Activated CD4-positive, alpha-beta T cell treated with anti-CD3 and anti-CD28 coated beads, Interleukin-2, amount 50 U/mL, for 4 hours (primary cell): Measurements from ENCODE around the gene PLCB4.
"Not testable (repeated sequence)": the region's sequence is repeated elsewhere in the genome, so short reads cannot be mapped to it uniquely, and the experiment has no call there.

Experiments used
- DNase-seq, 2 experiments: peaks; one replicate each; pipeline ENCODE4 v3.0.0-alpha.2; 2020

The PLCB4 gene

DNA sequence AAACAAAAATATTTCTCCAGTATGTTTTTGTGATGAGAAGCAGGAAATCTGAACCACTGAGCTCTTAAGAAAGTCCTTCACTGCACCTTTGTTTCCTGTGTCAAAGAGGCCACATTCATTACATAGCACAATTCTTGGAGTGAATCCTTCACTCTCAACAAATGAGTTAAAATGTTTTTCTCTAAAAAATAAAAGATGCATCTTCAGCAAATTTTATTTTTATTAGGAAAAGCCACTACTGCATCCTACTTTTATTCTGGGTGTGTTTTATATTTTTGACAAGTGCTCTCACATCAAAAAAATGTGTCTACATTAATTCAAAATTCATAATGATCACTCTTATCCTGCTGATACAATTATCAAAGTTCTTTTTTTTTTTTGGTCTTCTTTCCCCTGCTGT, 76.3 kb downstream of the PLCB4 start:
- DNase-seq = no peak

DNA sequence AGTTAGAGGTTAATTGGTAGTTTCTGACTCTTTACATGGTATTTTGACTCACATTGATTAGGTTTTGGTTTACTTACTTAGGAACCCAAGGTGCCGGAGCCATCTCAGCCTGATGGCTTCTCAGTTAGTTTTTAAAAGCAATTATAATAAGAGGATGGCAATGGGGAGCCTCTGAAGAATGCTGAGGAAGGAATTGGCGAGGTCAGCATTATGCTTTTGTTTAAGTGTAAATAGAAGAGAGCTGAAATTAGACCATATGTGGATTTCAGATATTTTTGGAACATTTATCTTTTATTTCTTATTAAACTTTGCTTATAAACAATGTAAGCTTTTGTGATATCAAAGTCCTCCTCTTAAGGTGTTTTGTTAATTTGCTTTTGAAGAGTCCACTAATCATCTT, 77.8 kb downstream of the PLCB4 start:
- no peak for DNase-seq

DNA sequence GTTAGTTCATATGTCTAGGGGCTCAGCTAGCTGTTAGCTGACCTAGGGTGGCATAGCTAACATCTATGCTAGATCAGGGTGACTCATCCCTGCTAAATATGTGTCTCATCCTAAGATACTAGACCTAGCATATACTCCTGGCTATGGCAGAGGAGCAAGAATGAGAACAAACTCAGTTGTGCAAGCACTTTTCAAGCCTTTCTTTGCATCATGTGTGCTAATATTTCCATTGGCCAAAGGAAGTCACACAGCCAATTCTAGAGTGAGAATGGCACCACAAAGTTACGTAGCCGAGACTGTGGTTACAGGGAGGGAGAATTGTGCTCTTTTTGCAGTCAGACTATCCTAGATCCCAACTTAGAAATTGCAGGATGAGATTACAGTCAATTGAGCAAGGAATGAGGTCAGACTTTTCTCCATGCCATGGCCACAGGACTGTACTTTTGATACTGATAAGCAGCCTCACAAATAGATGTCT, 78.7 kb downstream of the PLCB4 start:
- DNase-seq = no peak

DNA sequence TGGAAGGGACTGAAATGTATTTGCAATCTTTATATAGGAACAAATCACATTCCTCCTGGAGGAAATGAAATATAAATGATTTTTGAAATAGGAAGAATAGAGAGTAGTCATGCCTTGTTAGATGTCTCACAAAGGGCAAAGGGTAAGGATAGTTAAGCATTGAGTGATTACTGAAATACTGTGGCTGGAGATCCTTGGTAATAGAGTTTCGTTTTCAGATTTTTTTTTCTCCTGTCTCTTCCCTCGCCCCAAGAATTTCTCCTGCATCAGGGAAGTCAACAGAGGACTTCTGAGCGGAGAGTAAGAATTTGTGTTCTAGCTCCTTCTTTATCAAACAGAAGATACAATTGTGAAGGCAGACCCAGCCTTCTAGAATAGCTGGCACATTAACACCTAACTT, 79.4 kb downstream of the PLCB4 start:
- DNase-seq = no peak

DNA sequence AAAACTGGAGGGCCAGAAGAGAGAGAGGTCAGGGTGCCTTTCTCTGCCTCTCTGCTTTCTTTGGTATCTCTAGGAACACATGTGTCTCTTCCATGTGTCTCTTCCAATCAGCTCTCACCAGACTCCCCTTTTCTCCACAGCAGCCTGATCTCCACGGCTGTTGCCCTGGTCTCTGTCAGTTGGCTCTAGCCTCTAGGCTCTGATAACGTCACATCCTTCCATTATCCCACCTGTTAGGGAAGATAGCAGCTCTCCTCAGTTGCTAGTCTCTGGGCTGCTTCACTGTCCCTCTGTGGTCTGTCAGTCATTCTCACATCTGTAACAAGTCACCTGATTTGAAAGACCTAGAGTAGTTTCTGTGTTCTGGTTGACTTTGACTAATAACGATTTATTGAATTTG, 80.2 kb downstream of the PLCB4 start:
- no peak for DNase-seq

DNA sequence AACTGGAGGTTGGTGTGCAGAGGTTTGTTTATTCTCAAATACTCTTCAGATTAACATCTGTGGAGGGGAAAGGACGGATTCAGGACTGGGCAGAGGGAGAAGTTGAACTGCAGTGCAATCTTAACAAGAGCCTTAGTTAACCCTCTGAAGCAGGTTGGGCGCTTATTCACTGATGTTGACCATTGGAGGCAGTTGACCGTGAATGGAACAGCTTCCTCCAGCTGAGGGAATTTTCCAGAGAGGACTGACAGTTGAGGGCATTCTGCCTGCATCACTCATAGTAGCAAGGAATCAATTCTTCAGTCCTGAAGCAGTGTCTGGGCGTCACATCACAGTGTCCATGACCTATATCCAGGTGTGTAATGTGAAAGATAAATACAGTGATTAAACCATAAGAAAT, 80.9 kb downstream of the PLCB4 start:
- DNase-seq = no peak

DNA sequence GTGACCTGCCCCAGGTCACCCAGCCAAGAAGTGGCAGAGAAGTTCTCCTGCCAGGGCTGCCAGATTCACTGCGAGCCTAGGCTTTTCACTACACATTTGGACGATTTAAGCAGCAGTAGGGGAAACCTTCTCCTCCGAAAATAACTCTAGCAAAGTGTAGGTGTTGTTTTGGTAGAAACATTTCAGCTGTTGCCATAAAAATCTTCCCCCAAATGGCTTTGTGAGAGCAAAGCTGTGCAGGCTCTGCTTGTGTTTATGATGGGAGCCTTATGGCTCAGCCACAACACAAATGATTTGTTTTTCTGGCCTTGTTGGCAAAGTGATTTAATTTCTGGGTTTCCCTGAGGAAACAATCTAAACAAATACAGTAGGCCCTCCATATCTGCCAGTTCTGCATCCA, 81.8 kb downstream of the PLCB4 start:
- DNase-seq = no peak

DNA sequence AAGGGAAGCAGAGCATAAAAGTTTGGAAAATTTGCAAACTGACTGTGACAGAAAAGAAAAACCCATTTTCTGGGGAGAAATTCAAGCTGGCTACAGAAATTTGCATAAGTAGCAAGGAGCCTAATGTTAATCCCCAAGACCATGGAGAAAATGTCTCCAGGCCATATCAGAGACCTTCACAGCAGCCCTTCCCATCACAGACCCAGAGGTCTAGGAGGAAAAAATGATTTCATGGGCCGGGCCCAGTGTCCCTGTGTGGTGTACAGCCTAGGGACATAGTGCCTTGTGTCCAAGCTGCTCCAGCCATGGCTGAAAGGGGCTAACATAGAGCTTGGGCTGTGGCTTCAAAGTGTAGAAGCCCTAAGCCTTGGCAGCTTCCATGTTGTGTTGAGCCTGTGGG, 83.3 kb downstream of the PLCB4 start:
- DNase-seq = not testable (repeated sequence)

DNA sequence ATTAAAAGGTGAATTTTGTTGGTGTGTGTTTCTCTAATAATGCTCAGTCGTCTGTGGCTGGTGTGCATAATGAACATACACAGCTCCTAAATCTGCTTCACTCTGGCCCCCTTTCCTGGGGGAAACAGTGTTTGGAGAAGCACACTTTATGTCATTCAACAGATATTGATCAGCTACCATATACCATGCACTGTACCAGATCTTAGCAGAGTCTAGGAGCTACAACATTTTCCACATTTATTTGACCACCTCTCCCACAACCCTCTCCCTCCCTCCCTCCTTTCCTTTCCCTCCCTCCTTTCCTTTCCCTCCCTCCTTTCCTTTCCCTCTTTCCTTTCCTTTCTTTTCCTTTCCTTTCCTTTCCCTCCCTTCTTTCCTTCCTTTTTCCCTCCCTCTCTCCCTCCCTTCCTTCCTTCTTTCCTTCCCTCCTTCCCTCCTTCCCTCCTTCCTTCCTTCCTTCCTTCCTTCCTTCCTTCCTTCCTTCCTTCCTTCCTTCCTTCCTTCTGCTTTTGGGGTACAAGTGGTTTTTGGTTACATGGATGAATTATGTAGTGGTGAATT, 85.7 kb downstream of the PLCB4 start:
- DNase-seq = no peak

DNA sequence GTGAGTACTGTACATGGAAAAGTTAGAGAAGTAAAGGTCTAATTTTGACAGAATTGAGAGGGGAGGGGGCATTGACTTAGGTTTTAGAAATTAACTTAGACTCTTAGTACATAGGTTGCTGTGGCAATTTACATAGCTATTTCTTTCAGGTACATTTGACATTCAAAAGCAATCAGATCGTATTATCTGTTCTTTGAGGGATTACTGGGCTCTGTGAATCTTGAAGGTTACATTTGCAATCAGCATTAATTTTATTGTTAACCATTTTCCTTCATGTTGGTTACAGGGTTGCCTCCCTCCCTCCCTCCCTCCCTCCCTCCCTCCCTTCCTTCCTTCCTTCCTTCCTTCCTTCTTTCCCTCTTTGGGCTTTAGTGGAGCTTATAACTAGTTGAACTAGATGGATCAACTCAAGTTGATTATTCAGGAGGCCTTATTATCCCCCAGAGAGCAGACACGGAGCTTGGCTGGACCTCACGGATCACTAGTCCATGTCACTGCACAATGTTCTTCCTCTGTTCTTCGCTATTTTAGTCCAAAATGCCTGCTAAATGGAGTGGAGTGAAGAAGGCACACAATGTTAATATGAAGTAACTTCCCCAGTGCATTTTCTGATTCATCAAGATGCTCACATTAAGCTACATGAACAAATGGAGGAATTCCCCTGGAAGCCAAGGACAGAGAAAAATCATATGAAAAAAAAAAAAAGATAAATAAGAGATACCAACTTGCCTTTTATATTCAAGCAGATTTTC, 87.8 kb downstream of the PLCB4 start:
- no peak for DNase-seq

DNA sequence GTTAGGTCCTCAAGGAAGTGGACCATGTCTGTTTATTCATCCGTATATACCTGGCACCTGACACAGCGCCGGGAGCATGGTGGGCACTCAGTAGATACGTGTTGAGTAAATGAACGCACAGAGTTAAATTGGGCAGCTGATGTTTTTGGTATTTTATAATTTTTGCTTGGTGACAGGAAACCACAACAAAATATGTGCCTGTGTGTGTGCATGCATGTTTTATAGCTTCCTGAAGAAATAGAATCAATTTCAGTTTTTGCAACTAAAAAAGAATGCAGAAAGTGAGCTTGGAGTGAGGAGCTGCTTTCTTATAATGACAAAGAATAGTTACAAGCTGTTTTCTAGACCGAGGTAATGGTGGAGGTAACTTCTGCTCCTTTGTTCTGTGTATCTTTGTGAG, 91.4 kb downstream of the PLCB4 start:
- DNase-seq = no peak

DNA sequence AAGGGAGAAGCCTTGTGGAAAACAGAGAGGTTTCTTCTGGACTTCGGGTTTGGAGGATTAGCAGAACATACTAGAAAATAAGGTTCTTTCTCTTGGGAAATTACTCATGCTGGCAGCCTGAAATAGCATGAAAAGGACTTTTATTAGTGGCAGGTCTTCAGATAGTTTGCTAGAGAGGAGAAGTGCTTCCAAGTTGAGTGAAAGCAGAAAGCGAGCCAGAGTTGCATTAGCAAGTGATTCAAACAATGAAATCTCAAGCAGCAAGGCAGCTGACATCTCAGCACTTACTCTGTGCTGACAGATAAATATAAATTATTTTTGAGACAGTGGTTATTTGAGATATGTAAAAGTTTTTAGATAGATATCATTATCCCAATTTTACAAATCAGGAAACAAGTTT, 91.9 kb downstream of the PLCB4 start:
- no peak for DNase-seq

DNA sequence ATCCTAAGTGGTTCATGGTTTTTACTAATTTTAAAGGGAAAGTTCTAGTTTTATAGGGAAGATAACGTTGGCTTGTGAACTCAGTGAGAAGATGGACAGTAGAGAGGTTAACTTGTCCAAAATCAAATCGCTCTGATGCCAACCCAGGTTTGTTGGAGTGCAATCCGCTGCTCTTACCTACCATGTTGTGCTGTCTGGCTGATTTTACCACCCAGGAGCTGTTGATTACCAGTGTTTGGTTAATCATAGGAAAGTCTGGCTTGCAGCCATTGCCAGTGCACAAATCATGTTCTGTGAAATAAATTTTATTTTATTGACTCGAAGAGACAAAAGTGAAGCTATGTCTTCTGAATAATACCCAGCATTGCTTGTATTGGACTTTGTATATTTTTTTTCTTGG, 92.4 kb downstream of the PLCB4 start:
- DNase-seq = no peak

DNA sequence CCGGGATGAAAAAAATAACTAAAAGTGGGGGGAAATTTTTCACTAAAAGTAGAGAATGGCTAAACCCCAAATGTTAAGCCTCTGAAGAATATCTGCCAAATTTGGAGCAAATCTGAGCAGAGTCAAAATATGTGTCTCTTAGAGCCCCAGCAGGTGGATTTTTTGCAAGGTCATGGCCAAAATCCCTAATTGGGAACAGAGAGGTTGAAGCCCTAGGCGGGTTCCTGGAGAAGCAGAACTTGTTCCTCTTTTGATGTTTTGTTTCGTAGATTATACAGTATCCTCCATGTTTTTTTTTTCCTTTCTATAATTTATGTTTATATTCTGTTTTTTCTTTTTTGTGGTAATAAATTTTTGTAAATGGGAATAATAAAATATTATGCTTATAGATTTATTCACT, 94.4 kb downstream of the PLCB4 start:
- DNase-seq = no peak

DNA sequence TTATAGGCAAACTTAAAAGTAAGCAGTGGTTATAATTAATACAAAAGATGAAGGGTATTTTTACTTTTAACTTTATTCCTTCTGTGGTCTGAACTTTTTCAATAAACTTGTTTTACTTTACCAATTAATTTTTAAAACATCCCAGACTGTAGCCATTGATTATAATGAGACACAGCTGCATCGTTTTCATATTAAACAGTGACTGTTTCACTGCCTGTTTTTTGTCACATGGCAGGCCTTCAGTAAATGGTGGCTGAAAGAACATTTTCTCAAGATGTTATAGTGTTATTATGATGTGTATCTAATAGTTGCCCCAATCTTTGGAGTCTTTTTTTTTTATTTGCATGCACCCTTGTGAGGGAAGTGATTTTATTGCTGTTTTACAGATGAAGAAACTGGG, 95.1 kb downstream of the PLCB4 start:
- no peak for DNase-seq

DNA sequence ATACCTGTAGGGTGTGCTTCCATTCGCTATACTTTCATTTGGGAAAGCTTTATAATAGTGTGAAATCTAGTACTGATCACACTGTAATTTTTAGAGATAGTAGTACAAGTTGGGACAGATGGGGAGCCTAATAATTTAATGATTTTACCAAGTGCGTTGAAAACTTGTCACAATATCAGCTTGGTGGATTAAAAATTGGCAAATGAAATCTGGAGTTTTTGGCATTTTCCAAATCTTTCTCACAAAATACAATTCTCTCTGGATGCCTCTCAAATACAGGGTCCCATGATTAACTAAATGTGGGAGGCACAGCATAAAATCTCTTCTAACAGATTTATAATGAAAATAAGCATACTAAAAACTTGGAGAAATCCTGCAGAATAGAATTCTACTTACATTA, 96.4 kb downstream of the PLCB4 start:
- no peak for DNase-seq

DNA sequence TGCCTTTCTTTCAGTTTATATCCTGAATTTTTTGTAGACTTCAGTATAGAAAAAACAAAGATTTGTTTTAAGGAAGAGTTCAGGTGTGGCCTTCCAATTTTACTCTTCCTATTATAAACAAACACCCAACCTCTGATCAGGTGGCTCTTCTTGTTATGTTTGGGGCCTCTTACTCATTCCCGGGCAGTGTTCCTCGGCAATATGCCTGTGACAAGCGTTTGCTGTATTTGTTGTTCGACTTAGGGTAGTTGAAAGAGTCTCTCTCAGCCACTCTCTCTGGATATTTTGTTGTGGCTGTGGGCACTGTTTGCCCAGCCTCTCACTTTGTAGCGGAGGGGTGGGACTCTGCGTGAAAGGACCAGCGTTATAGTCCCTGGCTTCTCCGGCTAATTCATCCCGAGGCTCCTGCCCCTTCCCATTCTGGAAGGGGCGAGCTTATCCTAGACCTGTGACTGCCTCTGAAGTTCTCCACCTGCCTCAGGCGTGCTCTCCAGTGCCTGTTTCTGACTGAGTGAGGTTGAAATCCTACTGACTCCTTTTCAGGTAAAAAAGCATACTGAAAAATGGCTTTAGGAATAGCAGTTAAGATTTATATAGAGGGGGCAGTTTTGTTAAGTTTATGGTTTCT, 97.4 kb downstream of the PLCB4 start:
- DNase-seq = no peak

DNA sequence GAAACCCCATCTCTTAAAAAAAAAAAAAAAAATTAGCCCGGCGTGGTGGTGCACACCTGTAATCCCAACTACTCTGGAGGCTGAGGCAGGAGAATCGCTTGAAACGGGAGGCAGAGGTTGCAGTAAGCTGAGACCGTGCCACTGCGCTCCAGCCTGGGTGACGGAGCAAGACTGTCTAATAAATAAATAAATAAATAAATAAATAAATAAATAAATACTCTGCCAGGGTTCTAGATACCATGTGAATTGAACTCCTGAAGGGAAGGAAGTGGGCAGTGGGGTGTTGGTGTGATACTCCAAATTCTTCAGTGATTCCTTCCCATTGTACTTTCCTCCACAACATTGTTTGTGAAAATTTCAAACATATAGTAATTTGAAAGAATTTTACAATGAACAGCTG, 100.5 kb downstream of the PLCB4 start:
- DNase-seq = no peak

DNA sequence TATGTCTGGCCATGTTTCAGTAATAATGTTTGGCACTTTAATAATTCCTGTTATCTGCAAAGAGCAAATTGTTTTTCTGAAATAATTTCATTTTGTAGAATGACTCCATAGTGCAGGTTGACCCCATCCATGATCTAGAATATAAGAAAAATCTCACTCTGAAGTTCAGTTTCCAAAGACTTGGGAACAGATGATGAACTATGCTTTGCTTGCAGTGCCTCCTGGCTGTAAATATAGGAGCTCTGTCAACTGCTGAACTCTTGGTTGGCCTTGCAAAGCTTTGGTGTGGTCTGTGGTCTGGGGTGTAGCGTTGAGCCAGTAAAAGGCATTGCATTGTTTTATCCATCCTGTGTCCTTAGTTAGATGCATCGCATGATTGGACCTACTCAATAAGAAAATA, 104.0 kb downstream of the PLCB4 start:
- no peak for DNase-seq

DNA sequence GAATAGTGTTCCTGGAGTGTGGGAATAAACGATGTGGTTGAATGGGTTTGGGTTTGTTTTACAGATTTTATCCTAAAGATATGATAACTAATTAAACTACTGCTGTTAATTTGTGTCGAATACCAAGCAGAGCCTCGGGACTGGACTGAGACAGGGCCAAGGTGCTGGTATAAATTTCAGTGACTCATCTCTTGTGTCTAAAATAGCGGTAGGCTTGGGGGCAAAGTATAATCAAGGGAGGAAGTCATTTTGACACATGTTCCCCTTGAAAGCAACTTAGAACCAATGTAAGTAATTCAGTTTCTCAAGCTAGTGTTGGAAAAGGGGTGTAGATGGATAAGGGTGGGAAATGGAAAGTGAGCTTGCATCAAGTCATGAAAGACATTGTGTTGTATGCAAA, 108.4 kb downstream of the PLCB4 start:
- DNase-seq = no peak

DNA sequence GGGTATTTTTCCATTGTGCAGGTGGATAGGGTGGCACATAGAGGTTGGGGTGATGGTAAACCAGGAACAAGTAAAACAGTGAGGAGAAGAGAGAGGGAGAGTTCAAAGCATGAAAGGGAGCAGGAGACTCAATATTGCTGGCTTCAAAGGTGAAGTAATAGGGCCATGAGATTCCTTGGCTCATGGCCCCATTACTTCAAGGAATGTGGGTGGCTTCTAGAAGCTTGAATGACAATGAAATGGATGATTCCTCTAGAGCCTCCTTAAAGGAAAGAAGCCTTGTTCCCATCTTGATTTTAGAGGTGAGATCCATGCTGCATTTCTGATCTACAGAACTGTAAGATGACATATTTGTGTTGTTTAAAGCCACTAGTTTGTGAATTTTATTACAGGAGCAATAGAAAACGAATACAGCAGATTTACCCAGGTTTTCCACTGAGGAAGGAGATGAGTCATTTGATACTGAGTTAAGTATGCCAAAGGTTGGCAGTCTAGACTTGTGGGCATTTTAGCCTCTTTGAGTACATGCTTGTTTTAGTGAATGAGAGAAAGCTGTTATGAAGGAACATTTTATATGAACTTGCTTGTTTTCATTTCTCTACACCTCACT, 110.4 kb downstream of the PLCB4 start:
- DNase-seq = no peak

DNA sequence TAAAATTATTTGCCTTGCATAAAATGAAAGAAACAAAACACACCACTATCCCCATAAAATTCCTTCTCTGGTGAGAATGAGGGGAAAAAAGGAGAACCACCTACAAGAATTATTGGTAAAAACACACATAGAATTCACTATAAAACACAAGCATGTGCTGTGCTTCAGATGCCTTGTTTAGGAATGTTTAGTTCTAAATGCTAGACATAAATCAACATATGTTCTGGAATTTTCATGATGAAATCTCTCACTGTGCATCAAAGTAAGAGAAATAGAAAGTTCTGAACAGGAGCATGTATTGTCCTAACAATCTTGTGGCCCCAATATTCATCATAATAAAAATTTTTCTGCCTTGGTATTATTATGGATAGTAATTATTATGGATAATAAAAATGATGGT, 111.0 kb downstream of the PLCB4 start:
- DNase-seq = no peak

DNA sequence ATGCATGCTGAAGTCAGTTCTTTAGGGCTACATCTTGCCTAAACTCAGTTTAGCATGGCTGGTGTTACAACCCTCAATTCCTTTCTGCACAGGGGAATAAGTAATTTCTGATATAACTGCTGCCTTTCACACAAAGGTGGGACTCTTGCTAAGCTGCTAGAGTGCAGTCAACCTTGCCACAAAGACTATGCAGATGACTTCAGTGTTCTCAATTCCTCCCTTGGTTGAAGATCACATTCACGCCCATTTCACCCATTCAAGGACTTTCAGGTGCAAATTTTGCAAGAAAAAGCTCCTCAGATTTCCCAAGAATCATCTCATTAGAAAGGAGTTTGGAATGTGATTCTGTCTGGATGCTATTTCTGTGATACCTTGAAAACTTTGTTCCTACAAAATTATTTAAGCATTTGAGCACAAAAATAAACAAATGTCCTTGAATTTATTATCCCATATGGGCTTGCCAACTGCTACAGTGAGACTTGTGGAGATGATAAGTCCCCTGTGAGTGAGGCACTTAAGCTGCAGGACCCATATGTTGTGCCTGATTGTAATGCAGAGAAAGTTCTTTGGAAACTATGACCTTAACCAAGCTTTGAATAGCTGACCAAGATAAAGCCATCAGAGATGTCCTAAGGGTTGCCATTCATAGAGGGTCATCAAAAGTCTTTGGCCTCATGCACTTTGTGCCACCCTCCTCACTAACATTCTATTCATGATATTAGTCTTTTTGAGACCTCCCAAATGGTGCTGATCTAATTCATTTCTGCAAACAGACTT, 111.8 kb downstream of the PLCB4 start:
- DNase-seq = no peak
